HTERT RPE-1 (cell line): ENCODE results near the gene VPS37C.
"Not testable (repeated sequence)": the region's sequence is repeated elsewhere in the genome, so short reads cannot be mapped to it uniquely, and the experiment has no call there.

ENCODE experiments used
- in situ Hi-C: fragments of 300-500 bp; cut with MboI; formaldehyde crosslinking; loops from 4 replicates; pipeline ENCODE4 v1.14.3; 2020; ENCODE audit warnings: low sequenced_read_pairs

VPS37C gene

GRCh38 chr11:61102667-61103571, 58.3 kb downstream of the VPS37C start:
- in situ Hi-C loops: no loop called here

GRCh38 chr11:61098778-61099177, 62.4 kb downstream of the VPS37C start:
- in situ Hi-C loops: no loop called here

- in situ Hi-C loops: not testable (repeated sequence)
Observed at GRCh38 chr11:61098261-61098660, 63.0 kb downstream of the VPS37C start.

GRCh38 chr11:61095021-61095420, 66.2 kb downstream of the VPS37C start:
- in situ Hi-C loops: no loop called here

GRCh38 chr11:61094167-61094566, 67.1 kb downstream of the VPS37C start:
- in situ Hi-C loops: not testable (repeated sequence)

GRCh38 chr11:61092908-61093763, 68.1 kb downstream of the VPS37C start:
- in situ Hi-C loops: no loop called here

- in situ Hi-C loops: no loop called here
Observed at GRCh38 chr11:61092280-61092766, 68.9 kb downstream of the VPS37C start.

GRCh38 chr11:61091373-61092279, 69.6 kb downstream of the VPS37C start:
- in situ Hi-C loops: no loop called here

GRCh38 chr11:61090982-61091372, 70.2 kb downstream of the VPS37C start:
- in situ Hi-C loops: no loop called here

- in situ Hi-C loops: no loop called here
Observed at GRCh38 chr11:61090521-61090920, 70.7 kb downstream of the VPS37C start.

GRCh38 chr11:61089806-61090491, 71.3 kb downstream of the VPS37C start:
- in situ Hi-C loops: no loop called here

GRCh38 chr11:61087426-61088119, 73.7 kb downstream of the VPS37C start:
- in situ Hi-C loops: no loop called here

- in situ Hi-C loops: no loop called here
Observed at GRCh38 chr11:61083601-61084147, 77.6 kb downstream of the VPS37C start.

- in situ Hi-C loops: no loop called here
Observed at GRCh38 chr11:61082931-61083531, 78.2 kb downstream of the VPS37C start.

- in situ Hi-C loops: no loop called here
Observed at GRCh38 chr11:61082062-61082870, 79.0 kb downstream of the VPS37C start.

- in situ Hi-C loops: no loop called here
Observed at GRCh38 chr11:61080986-61081590, 80.1 kb downstream of the VPS37C start.

- in situ Hi-C loops: no loop called here
Observed at GRCh38 chr11:61080526-61080925, 80.7 kb downstream of the VPS37C start.
